HL-60 (cell line): Measurements from ENCODE around the gene NDUFB2.

Experiments used
- CTCF ChIP-seq: IDR thresholded peaks from one replicate; pipeline ENCODE4 v1.5.1; 2011; ENCODE audit warnings: low read length, control low read depth, inconsistent platforms; ENCODE audit not compliant: insufficient read depth
- GABPA ChIP-seq: IDR thresholded peaks from 2 replicates; pipeline ENCODE4 v1.6.1; 2012; ENCODE audit warnings: low read depth
- POLR2AphosphoS5 ChIP-seq: IDR thresholded peaks from 2 replicates; pipeline ENCODE4 v1.6.1; 2012; ENCODE audit warnings: low read depth
- SPI1 ChIP-seq: IDR thresholded peaks from 2 replicates; pipeline ENCODE4 v1.6.1; 2012; ENCODE audit warnings: low read depth, mild to moderate bottlenecking, borderline replicate concordance
- TF ChIP-seq, protein P1 (sequence below): IDR thresholded peaks from 2 replicates; pipeline ENCODE4 v1.6.1; 2012; ENCODE audit warnings: low read depth; ENCODE audit not compliant: insufficient replicate concordance

DNA sequence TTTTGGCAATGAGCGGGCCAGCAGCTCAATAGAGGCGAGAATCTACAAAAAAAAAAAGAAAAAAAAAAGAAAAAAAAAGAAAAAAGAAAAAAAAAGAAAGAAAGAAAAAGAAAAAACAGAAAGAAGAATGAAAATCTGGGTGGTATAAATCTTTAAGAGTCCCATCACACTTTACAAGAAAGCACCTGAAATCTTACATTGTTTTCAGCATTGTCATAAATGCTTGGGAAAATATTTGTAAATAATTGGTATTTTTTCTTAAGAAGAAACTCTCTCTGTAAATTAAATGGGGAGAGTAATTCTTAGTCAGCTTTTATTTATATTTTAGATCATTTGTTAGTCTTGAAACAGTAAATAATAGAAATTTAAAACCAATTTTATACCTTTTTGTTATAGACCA, 38.2 kb downstream of the NDUFB2 start:
- TF ChIP-seq CTCF = no peak
- TF ChIP-seq, protein P1, sequence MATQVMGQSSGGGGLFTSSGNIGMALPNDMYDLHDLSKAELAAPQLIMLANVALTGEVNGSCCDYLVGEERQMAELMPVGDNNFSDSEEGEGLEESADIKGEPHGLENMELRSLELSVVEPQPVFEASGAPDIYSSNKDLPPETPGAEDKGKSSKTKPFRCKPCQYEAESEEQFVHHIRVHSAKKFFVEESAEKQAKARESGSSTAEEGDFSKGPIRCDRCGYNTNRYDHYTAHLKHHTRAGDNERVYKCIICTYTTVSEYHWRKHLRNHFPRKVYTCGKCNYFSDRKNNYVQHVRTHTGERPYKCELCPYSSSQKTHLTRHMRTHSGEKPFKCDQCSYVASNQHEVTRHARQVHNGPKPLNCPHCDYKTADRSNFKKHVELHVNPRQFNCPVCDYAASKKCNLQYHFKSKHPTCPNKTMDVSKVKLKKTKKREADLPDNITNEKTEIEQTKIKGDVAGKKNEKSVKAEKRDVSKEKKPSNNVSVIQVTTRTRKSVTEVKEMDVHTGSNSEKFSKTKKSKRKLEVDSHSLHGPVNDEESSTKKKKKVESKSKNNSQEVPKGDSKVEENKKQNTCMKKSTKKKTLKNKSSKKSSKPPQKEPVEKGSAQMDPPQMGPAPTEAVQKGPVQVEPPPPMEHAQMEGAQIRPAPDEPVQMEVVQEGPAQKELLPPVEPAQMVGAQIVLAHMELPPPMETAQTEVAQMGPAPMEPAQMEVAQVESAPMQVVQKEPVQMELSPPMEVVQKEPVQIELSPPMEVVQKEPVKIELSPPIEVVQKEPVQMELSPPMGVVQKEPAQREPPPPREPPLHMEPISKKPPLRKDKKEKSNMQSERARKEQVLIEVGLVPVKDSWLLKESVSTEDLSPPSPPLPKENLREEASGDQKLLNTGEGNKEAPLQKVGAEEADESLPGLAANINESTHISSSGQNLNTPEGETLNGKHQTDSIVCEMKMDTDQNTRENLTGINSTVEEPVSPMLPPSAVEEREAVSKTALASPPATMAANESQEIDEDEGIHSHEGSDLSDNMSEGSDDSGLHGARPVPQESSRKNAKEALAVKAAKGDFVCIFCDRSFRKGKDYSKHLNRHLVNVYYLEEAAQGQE = no peak
- no peak for TF ChIP-seq POLR2AphosphoS5
- TF ChIP-seq SPI1 = no peak
- no peak for TF ChIP-seq GABPA
